GM18520 (cell line): ENCODE measurements around the gene MYOM1.

Experiments
- ATAC-seq: cut with Tn5 transposase; IDR thresholded peaks from one replicate; pipeline ENCODE4 v1.9.1; 2021; ENCODE audit not compliant: unreplicated experiment

The MYOM1 gene

GRCh38 chr18:3153107-3153704 lies 66.6 kb downstream of the MYOM1 start:
- peak; percentile 75 for ATAC-seq

GRCh38 chr18:3152294-3152693 lies 67.5 kb downstream of the MYOM1 start:
- ATAC-seq = no peak

- no peak for ATAC-seq
Measured at GRCh38 chr18:3151399-3152264, 68.1 kb downstream of the MYOM1 start.

- ATAC-seq = no peak
Measured at GRCh38 chr18:3150688-3151087, 69.1 kb downstream of the MYOM1 start.

- no peak for ATAC-seq
Measured at GRCh38 chr18:3150274-3150673, 69.5 kb downstream of the MYOM1 start.

GRCh38 chr18:3148930-3149535 lies 70.7 kb downstream of the MYOM1 start:
- ATAC-seq = no peak

- no peak for ATAC-seq
Measured at GRCh38 chr18:3147935-3148554, 71.7 kb downstream of the MYOM1 start.

- ATAC-seq = no peak
Measured at GRCh38 chr18:3140986-3141639, 78.7 kb downstream of the MYOM1 start.

GRCh38 chr18:3140342-3140741 lies 79.4 kb downstream of the MYOM1 start:
- ATAC-seq = no peak

- ATAC-seq = no peak
Measured at GRCh38 chr18:3139406-3139805, 80.4 kb downstream of the MYOM1 start.

- no peak for ATAC-seq
Measured at GRCh38 chr18:3138274-3138975, 81.3 kb downstream of the MYOM1 start.

GRCh38 chr18:3135536-3135935 lies 84.2 kb downstream of the MYOM1 start:
- no peak for ATAC-seq

GRCh38 chr18:3132700-3133099 lies 87.1 kb downstream of the MYOM1 start:
- no peak for ATAC-seq

GRCh38 chr18:3130344-3130743 lies 89.4 kb downstream of the MYOM1 start:
- no peak for ATAC-seq

- peak; percentile 69 for ATAC-seq
Measured at GRCh38 chr18:3129053-3129864, 90.5 kb downstream of the MYOM1 start.

- ATAC-seq = no peak
Measured at GRCh38 chr18:3126457-3127097, 93.2 kb downstream of the MYOM1 start.

- ATAC-seq = no peak
Measured at GRCh38 chr18:3124822-3125221, 94.9 kb downstream of the MYOM1 start.

GRCh38 chr18:3122851-3123250 lies 96.9 kb downstream of the MYOM1 start:
- ATAC-seq = no peak

- no peak for ATAC-seq
Measured at GRCh38 chr18:3121259-3121658, 98.5 kb downstream of the MYOM1 start.
